ENCODE results near the gene LRRC58.

DNA sequence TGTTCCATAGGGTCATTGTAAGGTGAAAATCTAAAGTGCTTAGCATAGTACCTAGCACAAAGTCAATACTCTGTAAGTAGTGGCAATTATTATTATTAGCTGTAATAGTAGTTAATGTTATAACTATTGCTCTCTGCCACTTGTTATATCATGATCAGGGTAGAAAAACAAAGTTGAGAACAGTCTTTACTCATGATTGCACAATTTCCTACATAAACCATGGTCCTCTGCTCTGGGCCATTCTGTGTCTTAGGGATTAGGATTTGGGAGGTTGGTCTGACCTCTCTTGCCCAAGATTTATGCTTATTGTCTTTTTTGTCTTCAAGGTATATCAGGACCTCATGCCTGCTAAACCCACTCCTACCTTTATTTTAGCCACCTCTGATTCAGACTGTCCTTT lies 4.3 kb upstream of the LRRC58 start:
- TF ChIP-seq ESRRA (IDR thresholded peaks at IDR 0.05; ENCODE audit: borderline replicate concordance, low read length) = no peak
- no peak for TF ChIP-seq BHLHE40 (IDR thresholded peaks at IDR 0.05; ENCODE audit: low read depth, low read length)
- TF ChIP-seq, protein P1, sequence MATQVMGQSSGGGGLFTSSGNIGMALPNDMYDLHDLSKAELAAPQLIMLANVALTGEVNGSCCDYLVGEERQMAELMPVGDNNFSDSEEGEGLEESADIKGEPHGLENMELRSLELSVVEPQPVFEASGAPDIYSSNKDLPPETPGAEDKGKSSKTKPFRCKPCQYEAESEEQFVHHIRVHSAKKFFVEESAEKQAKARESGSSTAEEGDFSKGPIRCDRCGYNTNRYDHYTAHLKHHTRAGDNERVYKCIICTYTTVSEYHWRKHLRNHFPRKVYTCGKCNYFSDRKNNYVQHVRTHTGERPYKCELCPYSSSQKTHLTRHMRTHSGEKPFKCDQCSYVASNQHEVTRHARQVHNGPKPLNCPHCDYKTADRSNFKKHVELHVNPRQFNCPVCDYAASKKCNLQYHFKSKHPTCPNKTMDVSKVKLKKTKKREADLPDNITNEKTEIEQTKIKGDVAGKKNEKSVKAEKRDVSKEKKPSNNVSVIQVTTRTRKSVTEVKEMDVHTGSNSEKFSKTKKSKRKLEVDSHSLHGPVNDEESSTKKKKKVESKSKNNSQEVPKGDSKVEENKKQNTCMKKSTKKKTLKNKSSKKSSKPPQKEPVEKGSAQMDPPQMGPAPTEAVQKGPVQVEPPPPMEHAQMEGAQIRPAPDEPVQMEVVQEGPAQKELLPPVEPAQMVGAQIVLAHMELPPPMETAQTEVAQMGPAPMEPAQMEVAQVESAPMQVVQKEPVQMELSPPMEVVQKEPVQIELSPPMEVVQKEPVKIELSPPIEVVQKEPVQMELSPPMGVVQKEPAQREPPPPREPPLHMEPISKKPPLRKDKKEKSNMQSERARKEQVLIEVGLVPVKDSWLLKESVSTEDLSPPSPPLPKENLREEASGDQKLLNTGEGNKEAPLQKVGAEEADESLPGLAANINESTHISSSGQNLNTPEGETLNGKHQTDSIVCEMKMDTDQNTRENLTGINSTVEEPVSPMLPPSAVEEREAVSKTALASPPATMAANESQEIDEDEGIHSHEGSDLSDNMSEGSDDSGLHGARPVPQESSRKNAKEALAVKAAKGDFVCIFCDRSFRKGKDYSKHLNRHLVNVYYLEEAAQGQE (IDR thresholded peaks at IDR 0.05) = no peak
- TF ChIP-seq, protein P2, sequence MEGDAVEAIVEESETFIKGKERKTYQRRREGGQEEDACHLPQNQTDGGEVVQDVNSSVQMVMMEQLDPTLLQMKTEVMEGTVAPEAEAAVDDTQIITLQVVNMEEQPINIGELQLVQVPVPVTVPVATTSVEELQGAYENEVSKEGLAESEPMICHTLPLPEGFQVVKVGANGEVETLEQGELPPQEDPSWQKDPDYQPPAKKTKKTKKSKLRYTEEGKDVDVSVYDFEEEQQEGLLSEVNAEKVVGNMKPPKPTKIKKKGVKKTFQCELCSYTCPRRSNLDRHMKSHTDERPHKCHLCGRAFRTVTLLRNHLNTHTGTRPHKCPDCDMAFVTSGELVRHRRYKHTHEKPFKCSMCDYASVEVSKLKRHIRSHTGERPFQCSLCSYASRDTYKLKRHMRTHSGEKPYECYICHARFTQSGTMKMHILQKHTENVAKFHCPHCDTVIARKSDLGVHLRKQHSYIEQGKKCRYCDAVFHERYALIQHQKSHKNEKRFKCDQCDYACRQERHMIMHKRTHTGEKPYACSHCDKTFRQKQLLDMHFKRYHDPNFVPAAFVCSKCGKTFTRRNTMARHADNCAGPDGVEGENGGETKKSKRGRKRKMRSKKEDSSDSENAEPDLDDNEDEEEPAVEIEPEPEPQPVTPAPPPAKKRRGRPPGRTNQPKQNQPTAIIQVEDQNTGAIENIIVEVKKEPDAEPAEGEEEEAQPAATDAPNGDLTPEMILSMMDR (IDR thresholded peaks at IDR 0.05) = no peak
- no peak for TF ChIP-seq EP300 (IDR thresholded peaks at IDR 0.05)
- TF ChIP-seq POLR2A (IDR thresholded peaks at IDR 0.05; ENCODE audit: low read length) = no peak
- no peak for TF ChIP-seq RARB (CRISPR knock-in tag; IDR thresholded peaks at IDR 0.05)
- TF ChIP-seq NR3C1 (IDR thresholded peaks at IDR 0.05) = no peak
- no peak for TF ChIP-seq MAX (IDR thresholded peaks at IDR 0.05)
- no peak for TF ChIP-seq KDM1A (IDR thresholded peaks at IDR 0.05; ENCODE audit: low read depth)
- TF ChIP-seq HDAC2 (IDR thresholded peaks at IDR 0.05) = no peak
- TF ChIP-seq JUNB (IDR thresholded peaks at IDR 0.05) = no peak
- TF ChIP-seq MYC (IDR thresholded peaks at IDR 0.05; ENCODE audit: borderline replicate concordance, low read length) = no peak

All from A549 (cell line).